OCI-LY3 (cell line): ENCODE data around the gene ZSCAN22.

Experiments used
- H2AFZ ChIP-seq: fragments of 200-600, 300-600 bp; shearing (Covaris generic); 2 replicates; pipeline ENCODE4 v1.6.0; 2014; ENCODE audit warnings: antibody characterized with exemption, low read depth, low read length
- H3K27ac ChIP-seq: fragments of 200-600, 300-600 bp; sonication (generic); 2 replicates; pipeline ENCODE4 v1.5.1; 2014; ENCODE audit warnings: mild to moderate bottlenecking, low read length, moderate library complexity, mixed read lengths
- H3K27me3 ChIP-seq: fragments of 200-600, 300-600 bp; sonication (generic); 2 replicates; pipeline ENCODE4 v1.6.1; 2014; ENCODE audit warnings: low read depth, low read length, mixed read lengths
- H3K36me3 ChIP-seq: fragments of 200-600, 300-600 bp; sonication (generic); replicated peaks from 2 replicates; pipeline ENCODE3; 2014; ENCODE audit warnings: low read depth, low read length, mixed read lengths
- H3K4me1 ChIP-seq: fragments of 300-600, 200-600 bp; sonication (generic); 2 replicates; pipeline ENCODE4 v1.6.1; 2014; ENCODE audit warnings: low read length, mixed read lengths
- H3K4me2 ChIP-seq: fragments of 200-600, 300-600 bp; sonication (generic); 2 replicates; pipeline ENCODE4 v1.6.1; 2014; ENCODE audit warnings: low read length, mixed read lengths
- H3K4me3 ChIP-seq: fragments of 300-600, 200-600 bp; sonication (generic); 2 replicates; pipeline ENCODE4 v1.5.1; 2014; ENCODE audit warnings: antibody characterized with exemption, mild to moderate bottlenecking, low read length, moderate library complexity
- H3K79me2 ChIP-seq: fragments of 300-600, 200-600 bp; shearing (Covaris generic); 2 replicates; pipeline ENCODE4 v1.6.1; 2014; ENCODE audit warnings: mild to moderate bottlenecking, low read length, mixed read lengths
- H3K9ac ChIP-seq: fragments of 300-600, 200-600 bp; shearing (Covaris generic); 2 replicates; pipeline ENCODE4 v1.6.0; 2014; ENCODE audit warnings: mild to moderate bottlenecking, low read length, moderate library complexity
- H3K9me3 ChIP-seq: fragments of 200-600, 300-600 bp; shearing (Covaris generic); 2 replicates; pipeline ENCODE4 v1.6.1; 2014; ENCODE audit warnings: low read length, mixed read lengths; ENCODE audit not compliant: insufficient read depth
- H4K20me1 ChIP-seq: fragments of 200-600, 300-600 bp; sonication (generic); 2 replicates; pipeline ENCODE4 v1.6.1; 2016; ENCODE audit warnings: low read length, mixed read lengths; ENCODE audit not compliant: insufficient read depth
- EZH2phosphoT487 ChIP-seq: fragments of 200-600 bp; shearing (Covaris generic); IDR thresholded peaks from 2 replicates; pipeline ENCODE4 v1.6.1; 2018; ENCODE audit warnings: antibody characterized with exemption, mixed run types, low read depth
- TF ChIP-seq, protein P1 (sequence below): fragments of 200-600, 300-600 bp; sonication (generic); IDR thresholded peaks from 2 replicates; pipeline ENCODE4 v1.5.1; 2014; ENCODE audit warnings: antibody characterized with exemption, low read length, low read depth

ZSCAN22 gene

GRCh38 chr19:58326501-58326913 is 287 bp upstream of the ZSCAN22 start:
- Histone ChIP-seq H3K27me3 (no peaks in the 10 kb centered on the region), H2AFZ (peak overlapping the region; percentile 81), H3K79me2 (peaks cover 38% of the 10 kb centered on the region), H3K9ac (peak overlapping the region; percentile 77), H3K9me3 (no peaks in the 10 kb centered on the region), H3K36me3 (peaks cover 3% of the 10 kb centered on the region), H3K4me2 (peak overlapping the region; percentile 94), H4K20me1 (no peaks in the 10 kb centered on the region), H3K4me3 (peak overlapping the region; percentile 95), H3K4me1 (peaks cover 14% of the 10 kb centered on the region), H3K27ac (0 out of 2 replicates have a peak overlapping the region, but pooled peaks have one; percentile 3)
- TF ChIP-seq, protein P1, sequence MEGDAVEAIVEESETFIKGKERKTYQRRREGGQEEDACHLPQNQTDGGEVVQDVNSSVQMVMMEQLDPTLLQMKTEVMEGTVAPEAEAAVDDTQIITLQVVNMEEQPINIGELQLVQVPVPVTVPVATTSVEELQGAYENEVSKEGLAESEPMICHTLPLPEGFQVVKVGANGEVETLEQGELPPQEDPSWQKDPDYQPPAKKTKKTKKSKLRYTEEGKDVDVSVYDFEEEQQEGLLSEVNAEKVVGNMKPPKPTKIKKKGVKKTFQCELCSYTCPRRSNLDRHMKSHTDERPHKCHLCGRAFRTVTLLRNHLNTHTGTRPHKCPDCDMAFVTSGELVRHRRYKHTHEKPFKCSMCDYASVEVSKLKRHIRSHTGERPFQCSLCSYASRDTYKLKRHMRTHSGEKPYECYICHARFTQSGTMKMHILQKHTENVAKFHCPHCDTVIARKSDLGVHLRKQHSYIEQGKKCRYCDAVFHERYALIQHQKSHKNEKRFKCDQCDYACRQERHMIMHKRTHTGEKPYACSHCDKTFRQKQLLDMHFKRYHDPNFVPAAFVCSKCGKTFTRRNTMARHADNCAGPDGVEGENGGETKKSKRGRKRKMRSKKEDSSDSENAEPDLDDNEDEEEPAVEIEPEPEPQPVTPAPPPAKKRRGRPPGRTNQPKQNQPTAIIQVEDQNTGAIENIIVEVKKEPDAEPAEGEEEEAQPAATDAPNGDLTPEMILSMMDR, result no peak
- no peak for TF ChIP-seq EZH2phosphoT487

DNA sequence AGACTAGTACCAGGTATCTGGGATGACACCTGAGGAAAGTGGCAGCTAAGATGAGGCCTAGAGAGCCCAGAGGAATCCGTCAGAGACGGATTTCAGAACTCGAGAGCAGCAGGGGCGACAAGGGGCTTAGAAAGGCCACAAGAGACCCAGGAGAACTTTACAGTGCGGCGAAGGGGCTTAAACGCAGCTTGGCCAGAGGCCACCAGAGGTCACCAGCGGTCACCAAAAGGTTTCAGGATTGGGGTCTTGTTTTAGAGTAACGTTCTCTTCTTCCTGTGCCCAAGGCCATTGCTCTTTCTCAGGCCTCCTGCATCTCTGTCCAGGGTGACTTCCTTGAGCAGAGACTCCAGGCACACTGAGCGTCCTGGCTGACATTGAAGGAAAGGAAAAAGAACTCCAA is 2.2 kb downstream of the ZSCAN22 start:
- Histone ChIP-seq H3K4me2 (no peak overlapping the region), H3K27ac (no peak overlapping the region), H2AFZ (no peak overlapping the region), H3K79me2 (peaks cover 38% of the 10 kb centered on the region), H3K36me3 (no peaks in the 10 kb centered on the region), H3K9me3 (no peaks in the 10 kb centered on the region), H4K20me1 (no peaks in the 10 kb centered on the region), H3K9ac (no peak overlapping the region), H3K4me1 (peaks cover 14% of the 10 kb centered on the region), H3K27me3 (no peaks in the 10 kb centered on the region), H3K4me3 (no peak overlapping the region)
- TF ChIP-seq EZH2phosphoT487, result no peak
- TF ChIP-seq, protein P1, result peak; percentile 61

DNA sequence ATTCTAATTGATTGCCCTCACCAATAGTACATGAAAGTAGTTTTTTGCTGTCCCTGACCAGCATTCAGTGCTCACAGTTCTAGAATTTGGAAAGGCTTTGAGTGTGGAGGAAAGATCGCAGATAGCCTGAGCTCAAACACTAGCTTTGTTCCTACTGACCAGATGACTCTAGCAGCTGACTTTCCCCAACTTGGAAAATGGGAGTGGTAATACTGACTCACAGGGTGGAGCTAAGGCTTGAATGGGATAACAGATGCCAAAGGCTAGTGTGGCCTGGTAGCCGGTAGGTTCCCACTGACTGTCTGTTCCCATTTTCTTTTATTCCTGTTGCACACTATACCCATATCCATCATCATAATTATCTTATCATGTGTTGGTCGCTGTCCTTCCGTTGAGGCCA is 3.7 kb downstream of the ZSCAN22 start:
- no peaks in the 10 kb centered on the region for H3K9me3 ChIP-seq
- H3K27me3 ChIP-seq, result no peaks in the 10 kb centered on the region
- H3K9ac ChIP-seq, result no peak overlapping the region
- no peak overlapping the region for H2AFZ ChIP-seq
- no peaks in the 10 kb centered on the region for H3K36me3 ChIP-seq
- H3K4me2 ChIP-seq, result no peak overlapping the region
- no peaks in the 10 kb centered on the region for H4K20me1 ChIP-seq
- peaks cover 13% of the 10 kb centered on the region for H3K4me1 ChIP-seq
- H3K27ac ChIP-seq, result no peak overlapping the region
- H3K79me2 ChIP-seq, result peaks cover 29% of the 10 kb centered on the region
- no peak for TF ChIP-seq EZH2phosphoT487
- TF ChIP-seq, protein P1, result no peak
- H3K4me3 ChIP-seq, result no peak overlapping the region

GRCh38 chr19:58332697-58333096 is 5.9 kb downstream of the ZSCAN22 start:
- Histone ChIP-seq H3K4me2 (no peak overlapping the region), H3K9me3 (no peaks in the 10 kb centered on the region), H3K9ac (no peak overlapping the region), H3K79me2 (peaks cover 12% of the 10 kb centered on the region), H3K4me1 (peaks cover 3% of the 10 kb centered on the region; the same call in 1 of the 2 replicates), H3K27ac (no peak overlapping the region), H2AFZ (no peak overlapping the region), H3K27me3 (no peaks in the 10 kb centered on the region), H3K36me3 (peaks cover 3% of the 10 kb centered on the region), H4K20me1 (no peaks in the 10 kb centered on the region), H3K4me3 (no peak overlapping the region)
- TF ChIP-seq EZH2phosphoT487, result no peak
- TF ChIP-seq, protein P1, result no peak
